EH (cell line): ENCODE measurements around the gene ATF7.
A peak's percentile ranks its signal among the peaks of the same experiment; 100 is the strongest.

ENCODE experiments used
- DNase-seq: peaks from one replicate; pipeline ENCODE4 v3.0.0-alpha.2; 2015; ENCODE audit warnings: low read depth

ATF7 gene

DNA sequence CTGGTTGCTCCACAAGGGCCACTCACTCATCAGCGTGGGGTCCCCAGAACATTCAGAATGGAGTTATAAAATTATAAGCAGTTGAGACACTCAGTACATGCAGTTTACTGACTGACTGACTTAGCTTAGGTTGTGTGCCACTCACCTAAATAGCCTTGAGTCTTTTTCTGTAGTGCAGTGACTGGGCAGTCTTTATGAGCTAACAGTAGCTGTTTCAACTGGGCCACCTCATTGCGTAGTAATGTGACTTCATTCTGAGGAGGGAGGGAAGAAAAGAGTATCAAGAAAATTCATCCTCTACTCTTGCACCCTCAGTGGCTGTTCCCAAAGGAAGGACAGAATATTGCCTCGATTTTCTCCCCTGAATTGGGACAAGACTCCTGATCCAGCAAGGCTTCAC lies 103.1 kb downstream of the ATF7 start:
- peak; percentile 14 for DNase-seq

DNA sequence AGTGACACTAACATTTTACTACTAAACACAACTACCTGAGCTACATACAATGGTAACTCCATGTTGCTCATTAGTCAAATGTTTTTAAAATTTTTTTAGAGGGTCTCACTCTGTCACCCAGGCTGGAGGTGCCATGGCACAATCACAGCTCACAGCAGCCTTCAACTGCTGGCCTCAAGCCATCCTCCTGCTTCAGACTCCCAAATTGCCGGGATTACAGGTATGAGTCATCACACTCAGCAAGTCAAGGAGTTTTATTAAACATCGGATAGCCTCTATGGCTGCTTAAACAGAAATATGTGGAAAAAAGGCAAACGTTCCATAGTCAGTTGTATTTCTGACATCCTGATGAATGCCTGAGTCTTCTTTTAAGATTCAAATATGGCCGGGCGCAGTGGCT lies 107.8 kb downstream of the ATF7 start:
- DNase-seq, result peak; percentile 33

DNA sequence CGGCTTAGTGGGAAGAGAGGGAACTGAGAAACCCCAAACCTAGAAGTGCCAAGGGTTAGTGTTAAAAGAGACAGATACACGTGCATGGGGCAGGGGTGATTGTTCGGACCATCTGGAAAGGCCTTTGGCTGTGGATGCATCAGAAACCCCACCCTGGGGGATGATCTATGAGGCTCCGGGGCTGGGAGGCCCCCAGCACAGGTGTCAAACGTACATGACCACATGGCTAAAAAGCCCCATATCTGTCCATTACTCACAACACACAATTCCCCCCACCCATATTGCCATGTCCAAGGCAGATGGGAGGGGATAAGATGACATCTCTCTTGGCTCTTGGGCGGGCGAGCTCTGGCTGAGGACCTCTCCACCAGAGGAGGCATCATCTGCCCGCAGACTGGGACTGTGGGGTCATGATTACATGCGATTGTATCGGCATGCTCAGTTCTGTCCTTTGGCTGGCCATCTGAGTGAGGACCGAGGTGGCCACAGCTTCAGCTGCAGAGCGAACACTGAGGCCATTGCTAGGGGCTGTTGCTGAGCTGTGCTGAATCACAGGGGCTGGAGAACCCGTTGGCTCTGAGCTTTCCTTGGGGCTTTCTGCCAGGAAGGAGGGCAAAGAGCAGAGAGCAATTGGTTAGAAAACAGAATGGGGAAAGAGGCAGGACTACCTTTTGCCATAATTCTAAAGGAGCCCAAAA lies 109.3 kb downstream of the ATF7 start:
- DNase-seq, result no peak

DNA sequence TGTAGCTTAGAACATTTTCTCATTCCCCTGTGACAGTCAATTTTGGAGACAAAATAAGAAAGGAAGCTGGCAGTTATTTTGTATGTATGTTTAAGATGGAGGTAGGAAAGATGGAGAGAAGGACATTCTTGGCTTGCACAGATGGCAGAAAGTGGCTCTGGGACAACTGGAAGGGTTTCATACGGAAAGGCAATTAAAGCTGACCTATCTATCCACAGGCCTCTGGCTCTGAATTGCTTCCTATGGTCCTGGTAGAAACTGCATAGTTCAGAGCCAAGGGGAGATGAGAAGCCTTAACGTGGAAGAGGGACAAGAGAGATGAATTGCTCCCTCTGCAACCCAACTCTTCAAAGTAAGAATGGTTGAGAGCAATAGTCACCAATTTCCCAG lies 110.9 kb downstream of the ATF7 start:
- no peak for DNase-seq

DNA sequence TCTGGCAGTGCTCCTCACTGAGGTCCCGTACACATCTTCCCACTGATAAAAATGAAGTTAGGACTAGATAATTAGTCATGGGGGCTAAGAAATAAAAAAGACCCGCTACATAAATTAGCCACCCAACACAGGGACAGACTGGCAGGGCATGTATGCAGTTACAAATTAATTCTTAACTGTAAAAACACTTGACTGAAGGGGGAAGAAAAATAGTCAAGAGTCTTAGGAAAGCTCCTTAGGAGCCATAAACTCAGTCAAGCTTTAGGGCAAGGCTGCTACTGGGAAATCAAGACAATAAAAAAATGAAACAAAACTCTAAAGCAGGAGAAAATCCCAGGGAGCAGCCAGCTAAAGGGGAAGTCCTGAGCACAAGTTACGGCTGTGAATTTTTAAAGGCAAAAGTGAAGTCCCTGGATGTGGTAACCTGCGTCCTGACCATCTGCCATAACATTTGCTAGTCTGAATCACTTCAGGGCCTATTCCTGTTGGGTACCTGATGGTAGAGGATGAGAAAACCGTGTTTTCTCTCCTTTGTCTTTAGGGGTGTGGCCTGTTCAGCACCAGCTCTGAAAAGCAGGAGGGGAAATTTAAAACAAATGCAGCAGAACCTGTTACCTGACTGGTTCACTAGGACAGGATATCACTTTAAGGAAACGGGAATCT lies 111.4 kb downstream of the ATF7 start:
- no peak for DNase-seq

DNA sequence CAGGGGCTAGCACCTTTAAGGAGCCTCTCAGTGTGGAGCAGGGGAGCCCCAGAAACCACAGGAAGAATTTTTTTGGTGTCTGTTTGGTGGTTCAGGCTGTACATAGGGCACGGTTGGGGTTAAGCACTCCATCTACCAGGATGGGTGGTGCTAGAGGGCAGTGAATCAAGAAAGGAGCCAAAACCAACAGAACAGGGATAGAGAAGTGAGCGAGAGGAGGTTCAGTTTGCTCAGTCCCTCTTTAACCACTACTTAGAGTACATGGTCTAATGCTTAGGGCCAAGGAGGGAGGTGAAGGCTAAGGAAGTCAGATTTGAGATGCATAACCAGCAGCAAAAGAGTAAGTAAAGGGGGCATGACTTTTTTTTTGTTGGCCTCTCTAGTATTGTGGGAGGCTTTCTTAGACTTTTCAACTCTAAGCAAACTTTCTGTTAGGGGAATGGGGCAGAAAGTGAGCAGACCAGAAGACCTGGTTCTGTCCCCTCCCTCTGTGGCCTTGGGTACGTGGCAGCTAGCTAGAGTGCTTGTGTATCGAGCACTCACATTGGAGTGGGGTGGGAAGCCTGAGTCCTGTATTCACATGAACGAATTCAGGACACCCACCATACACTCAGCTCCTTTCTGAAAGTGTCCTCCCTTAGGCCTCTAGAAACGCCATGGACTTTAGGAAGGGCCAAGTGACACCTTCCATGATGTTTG lies 112.3 kb downstream of the ATF7 start:
- DNase-seq, result no peak

DNA sequence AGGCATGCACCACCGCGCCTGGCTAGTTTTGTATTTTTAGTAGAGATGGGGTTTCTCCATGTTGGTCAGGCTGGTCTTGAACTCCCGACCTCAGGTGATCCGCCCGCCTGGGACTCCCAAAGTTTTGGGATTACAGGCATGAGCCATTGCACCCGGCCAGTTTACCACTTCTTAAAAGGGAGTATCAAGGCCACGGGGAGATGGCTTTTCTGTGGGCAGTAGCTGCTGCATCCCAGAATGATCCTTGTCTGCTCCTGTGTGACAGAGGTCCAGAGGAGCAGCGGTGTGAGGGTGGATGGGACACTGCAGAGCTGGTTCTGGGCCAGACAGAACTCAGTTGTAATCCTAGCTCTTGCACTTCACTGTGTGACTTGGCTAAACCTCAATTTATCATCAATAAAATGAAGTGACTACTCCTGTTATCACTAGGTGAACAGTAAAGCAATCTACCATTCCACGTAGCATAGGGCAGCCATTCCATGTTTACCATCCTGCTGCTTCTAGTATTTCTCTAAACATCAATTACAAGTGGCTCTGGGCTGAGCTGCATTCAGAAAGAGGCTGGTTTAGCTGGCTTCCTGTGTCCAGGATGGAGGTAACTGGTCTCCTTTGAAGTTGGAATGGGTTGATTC lies 115.9 kb downstream of the ATF7 start:
- DNase-seq, result no peak

DNA sequence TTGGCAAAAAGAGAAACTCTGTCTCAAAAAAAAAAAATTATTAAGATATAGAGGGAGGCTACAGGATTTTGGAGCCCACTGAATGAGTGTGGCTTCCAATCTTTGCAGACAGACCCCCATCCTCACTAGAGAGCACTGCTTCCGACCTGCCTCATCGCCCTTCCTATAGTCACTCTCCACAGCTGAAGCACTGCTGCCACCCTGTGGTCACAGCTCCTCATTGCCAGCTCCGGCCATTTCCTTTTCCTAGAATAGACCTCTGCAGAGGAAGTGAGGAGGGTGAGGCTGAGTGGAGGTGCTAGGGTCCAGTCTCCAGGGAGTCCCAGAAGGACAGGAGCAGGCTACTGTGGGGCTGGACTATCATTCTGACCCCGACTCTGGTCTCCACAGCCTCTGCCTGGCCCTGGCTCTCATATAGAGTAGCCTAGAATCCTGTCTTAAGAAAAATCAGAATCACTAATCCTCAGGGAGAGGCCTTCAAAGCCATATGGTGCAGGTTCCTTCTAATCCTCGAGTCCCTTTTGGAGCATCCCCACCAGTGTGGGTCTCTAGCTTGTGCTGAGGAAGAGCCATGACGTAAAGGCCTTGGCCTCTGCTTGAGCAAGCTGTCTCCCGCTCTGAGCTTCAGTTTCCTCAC lies 117.5 kb downstream of the ATF7 start:
- DNase-seq, result peak; percentile 82

DNA sequence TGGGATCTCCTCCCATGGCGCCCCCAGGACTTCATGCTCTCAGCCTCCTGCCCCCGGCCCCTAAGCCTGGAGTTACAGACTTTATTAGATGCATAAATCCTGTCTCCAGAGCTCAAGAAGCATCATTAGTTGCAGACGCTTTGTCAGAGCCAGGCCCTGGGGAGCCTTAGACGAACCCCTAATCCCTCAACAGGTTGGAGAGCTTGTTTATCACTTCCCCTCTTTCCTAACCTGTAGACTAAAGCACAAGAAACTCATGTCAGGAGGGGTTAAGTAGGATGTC lies 118.6 kb downstream of the ATF7 start:
- DNase-seq, result no peak

DNA sequence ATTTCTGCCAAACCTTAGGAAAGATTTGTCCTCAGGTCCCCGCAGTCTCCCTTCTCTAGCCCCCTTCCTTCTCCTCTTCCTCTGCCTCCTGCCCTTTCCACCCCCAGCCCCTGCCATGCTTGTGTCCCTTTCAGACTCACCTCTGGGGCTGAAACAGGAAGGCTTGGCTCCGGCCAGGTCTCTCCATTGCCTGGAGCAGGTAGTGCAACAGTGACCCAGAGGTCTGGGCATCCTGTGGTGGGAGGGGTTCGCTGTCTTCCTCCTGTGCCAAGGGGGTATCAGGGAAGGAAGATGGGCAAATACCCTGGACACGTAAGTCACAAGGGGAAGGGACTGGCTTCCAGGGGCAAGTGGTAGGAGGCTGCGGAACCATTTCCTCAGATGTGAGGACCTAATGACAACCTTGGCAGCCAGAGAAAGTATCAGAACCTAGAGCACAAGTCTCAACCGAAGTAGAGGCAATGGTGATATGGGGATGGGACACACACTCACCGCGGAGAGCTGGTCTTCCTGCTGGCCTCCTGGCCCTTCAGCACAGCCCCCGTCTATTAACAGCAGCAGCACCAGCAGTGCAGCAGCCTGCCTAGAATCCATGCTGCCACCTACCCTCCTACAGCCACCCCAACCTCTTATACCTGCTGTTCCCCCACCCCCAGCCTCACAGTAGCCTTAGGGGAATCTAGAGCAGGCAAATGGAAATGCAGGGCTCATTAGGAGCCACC lies 119.1 kb downstream of the ATF7 start, which contains the start of gene NPFF:
NPFF (minus strand) TSS at position 604 of the 722 bp plus-strand sequence; CDS start at position 594, 10 bp downstream.
- no peak for DNase-seq

DNA sequence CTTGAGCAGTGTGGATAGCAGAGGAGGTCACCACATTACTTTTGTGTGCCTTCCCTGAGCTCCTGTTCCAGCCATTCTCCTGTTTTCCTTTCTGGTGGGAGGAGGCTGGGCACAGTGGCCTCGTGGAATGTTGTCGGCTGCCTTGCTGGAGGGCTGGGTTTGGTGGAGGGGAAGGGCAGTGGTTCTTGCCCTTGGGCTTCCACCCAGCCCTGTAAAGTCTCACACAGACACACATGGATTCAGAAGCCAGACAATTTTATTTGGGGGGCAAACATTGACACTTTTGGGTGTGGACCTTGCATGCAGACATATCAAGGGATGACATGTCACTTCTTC lies 119.8 kb downstream of the ATF7 start:
- DNase-seq, result no peak

DNA sequence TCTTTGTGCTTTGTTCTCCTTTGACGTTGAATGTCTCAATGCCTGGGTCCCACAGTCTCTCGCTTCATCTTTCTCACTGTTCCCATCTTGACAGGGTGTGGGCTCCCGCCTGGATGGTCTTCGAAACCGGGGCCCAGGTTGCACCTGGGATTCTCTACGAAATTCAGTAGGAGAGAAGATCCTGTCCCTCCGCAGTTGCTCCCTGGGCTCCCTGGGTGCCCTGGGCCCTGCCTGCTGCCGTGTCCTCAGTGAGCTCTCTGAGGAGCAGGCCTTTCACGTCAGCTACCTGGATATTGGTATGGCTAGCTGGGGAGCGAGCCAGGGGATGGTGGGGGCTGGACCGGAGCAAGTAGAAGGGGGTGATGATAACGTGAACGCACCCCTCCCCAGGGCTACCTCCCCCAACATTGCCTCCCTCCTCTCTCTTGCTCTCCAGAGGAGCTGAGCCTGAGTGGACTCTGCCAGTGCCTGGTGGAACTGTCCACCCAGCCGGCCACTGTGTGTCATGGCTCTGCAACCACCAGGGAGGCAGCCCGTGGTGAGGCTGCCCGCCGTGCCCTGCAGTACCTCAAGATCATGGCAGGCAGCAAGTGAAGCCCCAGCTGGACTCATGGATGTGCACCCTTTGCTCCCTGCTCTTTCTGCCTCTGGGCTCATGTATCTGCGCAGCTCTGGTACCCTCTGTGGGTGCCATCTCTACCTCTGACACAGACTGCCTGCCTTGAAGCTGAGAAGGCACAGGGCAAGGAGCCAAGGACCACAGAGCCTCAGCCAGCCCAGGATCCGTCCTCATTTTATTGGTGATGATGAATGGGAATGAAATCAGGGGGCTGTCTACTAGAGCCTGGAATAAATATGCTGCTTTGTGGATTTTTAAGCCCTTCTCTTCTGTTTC lies 120.4 kb downstream of the ATF7 start:
- peak; percentile 78 for DNase-seq

DNA sequence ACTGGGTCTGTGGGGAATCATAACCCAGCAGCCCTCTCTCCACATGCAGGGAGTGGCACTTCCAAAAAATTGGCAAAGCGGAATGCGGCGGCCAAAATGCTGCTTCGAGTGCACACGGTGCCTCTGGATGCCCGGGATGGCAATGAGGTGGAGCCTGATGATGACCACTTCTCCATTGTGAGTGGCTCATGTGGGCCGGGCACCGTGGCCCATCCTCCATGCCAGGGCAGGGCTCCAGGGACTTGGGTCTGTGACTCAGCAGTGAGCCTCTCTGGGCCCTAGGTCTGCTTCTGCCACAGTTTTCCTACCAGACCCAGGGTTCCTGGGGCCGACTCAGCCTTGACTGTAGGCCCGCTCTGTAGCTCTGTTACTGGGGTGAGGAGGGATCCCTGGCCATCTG lies 121.1 kb downstream of the ATF7 start:
- peak; percentile 60 for DNase-seq

DNA sequence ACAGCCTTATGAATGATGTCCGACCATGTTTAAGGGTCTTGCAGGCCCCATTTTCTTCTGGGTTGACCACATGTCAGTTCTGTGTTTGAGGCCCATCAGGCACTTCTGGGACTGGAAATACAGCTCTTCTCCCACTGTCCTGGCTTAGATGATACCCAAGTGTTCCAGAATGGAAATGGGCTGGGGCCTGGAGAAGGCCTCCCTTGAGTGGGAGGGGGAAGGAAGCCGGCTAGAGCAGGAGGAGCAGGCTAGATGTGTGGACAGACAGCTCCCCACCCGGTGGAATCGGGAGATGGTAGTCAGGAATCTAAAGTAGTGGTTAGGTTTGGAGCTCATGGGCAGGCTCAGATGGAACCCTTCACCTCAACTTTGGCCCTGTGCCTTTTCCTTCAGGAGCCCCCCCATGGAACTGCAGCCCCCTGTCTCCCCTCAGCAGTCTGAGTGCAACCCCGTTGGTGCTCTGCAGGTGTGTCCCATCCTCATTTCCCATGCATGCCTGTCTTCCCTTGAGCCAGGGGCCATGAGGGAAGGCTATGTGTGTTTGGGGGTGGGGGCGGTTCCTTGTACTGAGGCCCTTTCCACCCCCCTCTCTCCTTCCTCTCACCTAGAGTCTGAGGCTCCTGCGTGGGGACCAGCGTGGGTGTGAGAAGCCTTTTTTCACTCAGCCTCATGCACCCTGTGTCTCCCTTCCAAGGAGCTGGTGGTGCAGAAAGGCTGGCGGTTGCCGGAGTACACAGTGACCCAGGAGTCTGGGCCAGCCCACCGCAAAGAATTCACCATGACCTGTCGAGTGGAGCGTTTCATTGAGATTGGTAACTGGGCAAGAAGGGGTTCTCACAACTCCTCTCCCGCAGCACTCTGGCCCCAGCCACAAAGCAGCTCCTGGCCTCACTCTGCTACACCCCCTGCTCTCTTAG lies 121.9 kb downstream of the ATF7 start:
- no peak for DNase-seq

DNA sequence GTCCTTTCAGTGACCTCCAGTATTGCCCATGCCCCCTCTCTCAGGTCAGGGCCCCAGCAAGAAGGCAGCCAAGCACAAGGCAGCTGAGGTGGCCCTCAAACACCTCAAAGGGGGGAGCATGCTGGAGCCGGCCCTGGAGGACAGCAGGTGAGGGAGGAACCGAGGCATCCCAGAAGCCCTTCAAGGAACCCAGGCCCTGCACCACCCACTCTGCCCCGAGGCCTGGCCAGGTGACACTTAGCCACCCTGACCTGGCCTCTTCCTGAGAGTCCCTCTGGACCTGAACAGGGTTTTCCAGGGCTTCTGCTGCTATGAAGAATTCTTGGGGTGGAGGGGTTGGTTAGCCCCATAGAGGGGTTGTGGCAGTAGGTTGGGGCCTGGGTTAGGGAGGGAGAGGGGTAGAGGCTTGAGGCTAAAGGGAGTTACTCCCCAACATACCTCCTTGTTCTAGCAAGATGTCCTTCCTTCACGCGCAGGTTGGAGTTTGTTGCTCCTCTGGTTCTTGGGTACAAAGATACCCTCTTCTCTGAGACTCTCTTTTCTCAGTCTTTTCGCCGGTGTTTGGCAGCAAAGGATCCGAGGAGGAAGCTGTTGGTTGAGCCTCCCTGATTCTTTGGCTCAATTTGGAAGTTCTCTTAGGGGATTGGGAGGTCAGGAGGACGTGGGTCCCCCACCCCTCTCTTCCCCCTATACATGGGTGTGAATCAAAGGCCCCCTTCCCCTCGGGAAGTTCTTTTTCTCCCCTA lies 123.0 kb downstream of the ATF7 start:
- no peak for DNase-seq

DNA sequence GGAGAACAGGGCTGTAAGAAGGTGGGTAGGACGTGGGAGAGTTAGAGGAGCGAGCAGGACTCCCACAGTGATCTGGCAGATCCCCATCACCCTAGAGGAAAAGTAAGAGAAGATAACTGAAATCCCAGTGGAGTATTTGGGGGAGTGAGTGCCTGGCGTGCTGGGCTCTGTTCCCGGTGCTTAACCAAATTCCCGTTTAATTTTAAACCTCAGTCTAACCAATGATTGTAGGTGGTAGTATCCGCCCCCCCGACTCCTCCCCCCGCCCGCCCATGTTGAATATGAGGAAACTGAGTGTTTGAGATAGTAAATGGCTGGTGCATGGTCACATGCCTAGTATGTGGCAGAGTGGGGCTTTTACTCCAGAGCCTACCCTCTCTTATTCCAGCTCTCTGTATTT lies 123.9 kb downstream of the ATF7 start:
- DNase-seq, result no peak

DNA sequence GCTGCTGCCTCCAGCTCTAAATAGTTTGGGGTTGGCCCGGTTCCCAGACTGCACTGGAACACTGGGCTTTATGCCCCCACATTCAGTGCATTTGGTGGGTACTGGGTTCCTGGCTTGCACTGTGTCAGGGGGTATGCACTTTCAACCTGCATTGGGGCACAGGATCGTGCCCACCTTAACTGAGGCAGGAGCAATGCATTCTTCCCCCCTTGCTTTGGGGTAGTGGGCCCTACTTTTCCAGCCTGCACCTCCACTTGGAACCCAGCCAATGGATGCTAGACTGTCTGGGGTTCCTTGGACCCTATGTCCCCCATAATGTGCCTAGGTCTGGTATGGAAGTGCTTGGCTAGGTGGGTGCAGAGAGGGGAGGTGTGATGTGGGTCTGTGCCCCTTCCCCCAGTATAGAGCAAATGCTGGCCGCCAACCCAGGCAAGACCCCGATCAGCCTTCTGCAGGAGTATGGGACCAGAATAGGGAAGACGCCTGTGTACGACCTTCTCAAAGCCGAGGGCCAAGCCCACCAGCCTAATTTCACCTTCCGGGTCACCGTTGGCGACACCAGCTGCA lies 124.5 kb downstream of the ATF7 start:
- no peak for DNase-seq

DNA sequence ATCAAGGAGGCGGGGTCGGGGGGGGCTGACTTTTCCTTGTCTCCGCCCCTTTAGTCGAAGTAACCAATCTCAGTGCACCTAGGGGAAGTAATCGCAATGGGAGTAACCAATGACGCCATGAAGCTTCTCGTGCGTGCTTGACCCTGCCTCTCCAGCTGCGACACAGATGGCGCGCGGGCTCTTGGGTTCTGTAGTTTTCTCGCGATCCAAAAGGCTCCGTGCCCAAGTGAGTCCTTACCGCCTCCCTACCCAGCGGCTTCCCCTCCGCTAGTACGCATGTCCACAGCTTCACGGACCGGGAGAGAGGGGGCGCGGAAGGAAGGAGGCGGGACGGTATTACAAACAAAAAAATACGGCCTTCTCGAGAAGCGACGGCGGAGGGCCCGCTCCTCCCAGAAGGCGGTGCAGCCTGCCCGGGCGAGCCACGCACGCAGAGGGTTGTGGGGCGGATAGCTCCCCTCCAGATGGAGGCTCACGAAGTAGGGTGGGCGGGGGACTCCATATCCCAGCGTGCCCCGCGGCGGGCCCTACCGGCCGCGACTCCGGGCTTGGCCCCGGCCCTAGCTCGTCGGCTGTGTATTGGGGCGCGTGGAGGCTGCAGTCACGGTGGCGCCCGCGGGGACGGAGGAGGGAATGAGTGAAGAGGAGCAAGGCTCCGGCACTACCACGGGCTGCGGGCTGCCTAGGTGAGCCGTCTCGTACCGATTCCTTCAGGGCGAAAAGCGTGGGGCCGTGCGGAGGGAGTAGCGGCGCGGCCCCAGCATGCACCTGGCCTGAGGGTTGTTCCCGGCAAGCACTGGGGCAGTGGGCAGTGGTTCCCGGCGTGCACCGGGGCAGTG lies 125.2 kb downstream of the ATF7 start, which contains the start of gene TARBP2:
TARBP2 (plus strand) TSS at position 508 of the 839 bp plus-strand sequence; CDS start at position 634, 126 bp downstream.
- peak; percentile 100 for DNase-seq
